DND-41 (cell line): Measurements from ENCODE around the gene CYP1B1.

Experiments used
- ATAC-seq: fragments of 200-7000 bp; cut with Tn5 transposase; 3 replicates; pipeline ENCODE4 v1.9.1; 2021; ENCODE audit warnings: low read depth; ENCODE audit not compliant: insufficient read depth
- DNase-seq: peaks from one replicate; pipeline ENCODE4 v3.0.0-alpha.2; 2020
- H2AFZ ChIP-seq: 2 replicates; pipeline ENCODE4 v1.6.0; 2012; ENCODE audit warnings: low read depth, low read length
- H3K27ac ChIP-seq: 2 replicates; pipeline ENCODE4 v1.5.1; 2012; ENCODE audit warnings: low read length, inconsistent platforms
- H3K27me3 ChIP-seq: fragments of 200-600 bp; sonication (generic); 2 replicates; pipeline ENCODE4 v1.6.0; 2012; ENCODE audit warnings: low read length, mild to moderate bottlenecking, inconsistent platforms; ENCODE audit not compliant: insufficient read depth, poor library complexity
- H3K36me3 ChIP-seq: 2 replicates; pipeline ENCODE4 v1.5.1; 2012; ENCODE audit warnings: low read length, inconsistent platforms; ENCODE audit not compliant: insufficient read depth
- H3K4me1 ChIP-seq: 2 replicates; pipeline ENCODE4 v1.5.1; 2012; ENCODE audit warnings: mild to moderate bottlenecking, low read length; ENCODE audit not compliant: insufficient read depth
- H3K4me2 ChIP-seq: 2 replicates; pipeline ENCODE4 v1.6.0; 2012; ENCODE audit warnings: mild to moderate bottlenecking, moderate library complexity, low read length, inconsistent platforms; ENCODE audit not compliant: insufficient read depth
- H3K4me3 ChIP-seq, 2 experiments: fragments of 200-600 bp in 1 of 2; shearing (Covaris generic) in 1 of 2; 2 replicates each; pipeline ENCODE4 v1.5.1; 2012 to 2016; ENCODE audit warnings: inconsistent platforms in 2 of 2, low read length in 2 of 2, mild to moderate bottlenecking in 2 of 2, low read depth in 1 of 2, moderate library complexity in 1 of 2
- H3K79me2 ChIP-seq: 2 replicates; pipeline ENCODE4 v1.6.0; 2012; ENCODE audit warnings: low read length, inconsistent platforms; ENCODE audit not compliant: insufficient read depth
- H3K9ac ChIP-seq: 2 replicates; pipeline ENCODE4 v1.6.0; 2012; ENCODE audit warnings: low read depth, mild to moderate bottlenecking, inconsistent platforms, low read length, moderate library complexity
- H3K9me3 ChIP-seq: 2 replicates; pipeline ENCODE4 v1.5.1; 2012; ENCODE audit warnings: low read length, moderate library complexity, mild to moderate bottlenecking, inconsistent platforms; ENCODE audit not compliant: insufficient read depth, severe bottlenecking
- H4K20me1 ChIP-seq: 2 replicates; pipeline ENCODE4 v1.6.0; 2012; ENCODE audit warnings: low read length; ENCODE audit not compliant: insufficient read depth
- EZH2 ChIP-seq: IDR thresholded peaks from 3 replicates; pipeline ENCODE4 v1.6.1; 2012; ENCODE audit warnings: borderline replicate concordance, low read depth, mild to moderate bottlenecking, moderate library complexity, low read length, inconsistent platforms; ENCODE audit not compliant: severe bottlenecking
- TF ChIP-seq, protein P1 (sequence below): IDR thresholded peaks from 2 replicates; pipeline ENCODE4 v1.5.1; 2012; ENCODE audit warnings: borderline replicate concordance, low read length, moderate library complexity, mild to moderate bottlenecking; ENCODE audit not compliant: poor library complexity, severe bottlenecking; ENCODE audit errors: extremely low read depth

The CYP1B1 gene

DNA sequence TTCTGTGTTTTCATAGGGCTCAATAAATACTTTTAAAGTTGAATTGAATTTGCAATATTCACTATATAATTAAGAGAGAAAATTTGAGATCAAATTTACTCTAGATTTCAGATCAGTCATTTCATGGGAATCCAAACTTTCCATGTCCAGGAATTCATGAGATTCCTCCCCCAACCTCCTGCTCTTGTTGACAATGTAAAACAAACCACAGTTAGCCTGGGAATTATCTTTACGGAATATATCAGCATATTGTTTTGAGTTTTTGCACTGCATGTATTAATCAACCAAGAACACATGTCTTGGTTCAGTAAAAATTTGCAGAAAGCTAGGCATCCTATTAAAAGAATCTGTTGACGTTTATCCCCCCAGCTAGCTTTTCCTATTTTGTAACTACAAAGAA is 42.3 kb downstream of the CYP1B1 start:
- H3K9ac ChIP-seq, result no peak overlapping the region
- H3K79me2 ChIP-seq, result no peaks in the 10 kb centered on the region
- DNase-seq (no peak), ATAC-seq (no peak)
- H3K9me3 ChIP-seq, result no peaks in the 10 kb centered on the region
- TF ChIP-seq, protein P1, sequence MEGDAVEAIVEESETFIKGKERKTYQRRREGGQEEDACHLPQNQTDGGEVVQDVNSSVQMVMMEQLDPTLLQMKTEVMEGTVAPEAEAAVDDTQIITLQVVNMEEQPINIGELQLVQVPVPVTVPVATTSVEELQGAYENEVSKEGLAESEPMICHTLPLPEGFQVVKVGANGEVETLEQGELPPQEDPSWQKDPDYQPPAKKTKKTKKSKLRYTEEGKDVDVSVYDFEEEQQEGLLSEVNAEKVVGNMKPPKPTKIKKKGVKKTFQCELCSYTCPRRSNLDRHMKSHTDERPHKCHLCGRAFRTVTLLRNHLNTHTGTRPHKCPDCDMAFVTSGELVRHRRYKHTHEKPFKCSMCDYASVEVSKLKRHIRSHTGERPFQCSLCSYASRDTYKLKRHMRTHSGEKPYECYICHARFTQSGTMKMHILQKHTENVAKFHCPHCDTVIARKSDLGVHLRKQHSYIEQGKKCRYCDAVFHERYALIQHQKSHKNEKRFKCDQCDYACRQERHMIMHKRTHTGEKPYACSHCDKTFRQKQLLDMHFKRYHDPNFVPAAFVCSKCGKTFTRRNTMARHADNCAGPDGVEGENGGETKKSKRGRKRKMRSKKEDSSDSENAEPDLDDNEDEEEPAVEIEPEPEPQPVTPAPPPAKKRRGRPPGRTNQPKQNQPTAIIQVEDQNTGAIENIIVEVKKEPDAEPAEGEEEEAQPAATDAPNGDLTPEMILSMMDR, result no peak
- no peak for TF ChIP-seq EZH2
- H3K36me3 ChIP-seq, result no peaks in the 10 kb centered on the region
- no peak overlapping the region for H3K4me3 ChIP-seq
- H3K4me2 ChIP-seq, result no peak overlapping the region
- no peak overlapping the region for H2AFZ ChIP-seq
- H3K4me1 ChIP-seq, result no peaks in the 10 kb centered on the region
- H3K27me3 ChIP-seq, result peaks cover 12% of the 10 kb centered on the region
- no peak overlapping the region for H3K27ac ChIP-seq
- no peaks in the 10 kb centered on the region for H4K20me1 ChIP-seq

DNA sequence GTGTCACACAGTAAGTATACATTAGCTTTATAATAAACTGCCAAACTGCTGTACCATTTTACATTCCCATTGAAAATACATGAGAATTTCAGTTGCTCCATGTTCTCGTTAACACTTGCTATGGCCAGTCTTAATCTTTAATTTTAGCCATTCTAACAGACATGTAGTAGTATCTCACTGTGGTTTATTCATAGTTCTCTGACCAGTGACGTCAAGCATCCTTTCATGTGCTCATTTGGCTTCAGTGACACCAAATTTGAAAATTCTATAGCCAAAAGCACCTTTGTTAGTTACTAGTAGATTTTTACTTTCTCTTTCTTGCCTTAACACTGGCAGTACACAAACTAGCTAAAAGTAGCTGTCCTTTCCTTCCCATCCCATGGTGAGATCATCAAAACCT is 43.0 kb downstream of the CYP1B1 start:
- Histone ChIP-seq H3K27ac (no peak overlapping the region), H3K36me3 (no peaks in the 10 kb centered on the region), H3K79me2 (no peaks in the 10 kb centered on the region), H3K4me3 (no peak overlapping the region), H3K4me1 (no peaks in the 10 kb centered on the region), H3K9me3 (no peaks in the 10 kb centered on the region), H2AFZ (no peak overlapping the region), H3K9ac (no peak overlapping the region), H3K4me2 (no peak overlapping the region), H3K27me3 (peaks cover 12% of the 10 kb centered on the region), H4K20me1 (no peaks in the 10 kb centered on the region)
- DNase-seq (no peak), ATAC-seq (no peak)
- TF ChIP-seq, protein P1, result no peak
- TF ChIP-seq EZH2, result no peak

DNA sequence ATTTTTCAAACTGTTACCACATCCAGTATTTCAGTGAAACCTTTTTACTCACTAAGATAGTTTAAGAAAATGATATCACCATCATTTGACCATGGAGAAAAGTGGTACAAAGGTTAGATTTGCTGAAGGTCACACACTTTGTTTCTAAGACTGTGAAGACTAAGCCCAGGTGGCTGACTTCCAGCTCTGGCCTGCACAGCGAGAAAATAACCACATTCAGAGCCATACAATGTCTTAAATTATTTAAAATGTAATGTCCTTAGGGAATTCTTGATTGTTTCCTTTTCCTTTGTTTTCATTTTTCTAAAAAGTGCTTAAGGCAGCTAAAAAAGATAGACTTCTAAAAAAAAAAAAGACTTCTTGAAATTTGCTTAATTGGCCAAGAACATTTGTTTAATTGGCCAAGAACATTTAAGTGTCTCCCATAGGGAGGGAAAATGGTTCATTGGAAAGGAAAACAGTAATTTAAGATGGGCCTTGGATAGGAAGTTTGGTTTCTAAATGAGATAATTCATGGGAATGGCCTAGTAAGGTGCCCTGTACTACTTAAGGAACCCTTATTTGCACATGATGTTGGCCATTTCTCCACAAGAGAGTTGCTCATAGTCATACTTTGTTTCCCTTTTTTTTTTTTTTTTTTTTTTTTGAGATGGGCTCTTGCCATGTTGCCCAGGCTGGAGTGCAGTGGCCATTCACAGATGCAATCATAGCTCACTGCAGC is 45.2 kb downstream of the CYP1B1 start:
- Histone ChIP-seq H3K79me2 (no peaks in the 10 kb centered on the region), H3K27me3 (peaks cover 4% of the 10 kb centered on the region), H3K9ac (no peak overlapping the region), H2AFZ (no peak overlapping the region), H4K20me1 (no peaks in the 10 kb centered on the region), H3K36me3 (no peaks in the 10 kb centered on the region), H3K4me2 (no peak overlapping the region), H3K4me3 (no peak overlapping the region), H3K9me3 (no peaks in the 10 kb centered on the region), H3K27ac (no peak overlapping the region), H3K4me1 (no peaks in the 10 kb centered on the region)
- no peak for ATAC-seq
- DNase-seq, result no peak
- TF ChIP-seq EZH2, result no peak
- TF ChIP-seq, protein P1, result no peak
